Activated CD8-positive, alpha-beta memory T cell treated with anti-CD3 and anti-CD28 coated beads, Interleukin-2, amount 50 U/mL, for 48 hours (primary cell): ENCODE results near the gene HELZ2.

Experiments used
- DNase-seq: peaks from one replicate; pipeline ENCODE4 v3.0.0-alpha.2; 2020

HELZ2 gene

DNA sequence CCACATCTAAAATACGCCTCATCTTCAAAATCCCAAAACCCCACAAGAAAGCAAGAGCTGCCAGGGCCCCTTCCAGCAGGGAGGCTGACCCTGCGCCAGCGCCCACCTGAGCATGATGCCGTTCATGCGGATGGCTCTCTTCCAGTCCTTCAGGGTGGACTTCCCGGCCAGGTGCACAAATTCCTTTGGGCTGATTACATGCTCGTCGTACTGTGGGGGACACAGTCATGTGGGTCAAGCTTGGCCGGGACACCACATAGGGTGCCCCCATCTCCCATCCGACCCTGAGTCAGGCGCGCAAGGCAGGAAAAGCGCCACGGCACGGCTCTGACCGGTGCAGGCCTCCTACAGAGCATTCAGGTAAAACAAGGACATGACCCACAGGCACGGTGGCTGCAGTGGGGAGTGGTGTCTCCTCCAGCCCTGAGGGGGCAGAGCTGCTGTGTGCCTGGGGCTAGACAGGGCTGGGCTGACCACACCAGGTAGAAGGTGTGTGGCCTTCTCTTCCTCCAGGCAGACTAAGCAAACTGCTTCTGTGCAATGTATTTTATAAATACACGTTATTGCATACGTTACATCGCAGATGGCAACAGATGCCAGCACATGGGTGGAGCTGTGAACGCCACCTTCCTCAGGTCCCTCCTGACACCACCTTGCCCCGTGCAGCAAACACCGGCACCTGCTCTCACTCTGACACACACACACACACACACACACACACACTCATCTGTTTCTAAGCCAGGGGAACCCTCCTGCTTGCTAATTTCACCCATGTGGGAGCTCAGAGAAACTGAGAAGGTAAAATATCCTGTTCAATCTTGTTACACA is 23.8 kb upstream of the HELZ2 start:
- DNase-seq, result no peak

DNA sequence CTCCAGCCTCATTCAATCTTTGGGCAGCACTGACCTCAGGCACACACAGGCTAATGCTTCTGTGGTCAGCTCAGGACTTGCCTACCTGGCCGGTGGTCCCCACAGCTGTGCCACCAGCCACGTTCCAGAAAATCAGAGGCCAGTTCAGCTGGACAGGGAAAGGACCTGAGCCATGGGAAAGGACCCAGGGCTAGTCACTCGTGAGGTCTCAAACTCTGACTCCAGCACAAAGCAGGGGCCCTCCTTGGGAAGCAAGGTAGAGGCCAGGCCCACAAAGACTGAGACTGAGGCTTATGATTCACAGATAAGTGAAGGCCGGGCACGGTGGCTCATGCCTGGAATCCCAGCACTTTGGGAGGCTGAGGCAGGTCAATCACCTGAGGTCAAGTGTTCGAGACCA is 22.4 kb upstream of the HELZ2 start:
- DNase-seq, result no peak

DNA sequence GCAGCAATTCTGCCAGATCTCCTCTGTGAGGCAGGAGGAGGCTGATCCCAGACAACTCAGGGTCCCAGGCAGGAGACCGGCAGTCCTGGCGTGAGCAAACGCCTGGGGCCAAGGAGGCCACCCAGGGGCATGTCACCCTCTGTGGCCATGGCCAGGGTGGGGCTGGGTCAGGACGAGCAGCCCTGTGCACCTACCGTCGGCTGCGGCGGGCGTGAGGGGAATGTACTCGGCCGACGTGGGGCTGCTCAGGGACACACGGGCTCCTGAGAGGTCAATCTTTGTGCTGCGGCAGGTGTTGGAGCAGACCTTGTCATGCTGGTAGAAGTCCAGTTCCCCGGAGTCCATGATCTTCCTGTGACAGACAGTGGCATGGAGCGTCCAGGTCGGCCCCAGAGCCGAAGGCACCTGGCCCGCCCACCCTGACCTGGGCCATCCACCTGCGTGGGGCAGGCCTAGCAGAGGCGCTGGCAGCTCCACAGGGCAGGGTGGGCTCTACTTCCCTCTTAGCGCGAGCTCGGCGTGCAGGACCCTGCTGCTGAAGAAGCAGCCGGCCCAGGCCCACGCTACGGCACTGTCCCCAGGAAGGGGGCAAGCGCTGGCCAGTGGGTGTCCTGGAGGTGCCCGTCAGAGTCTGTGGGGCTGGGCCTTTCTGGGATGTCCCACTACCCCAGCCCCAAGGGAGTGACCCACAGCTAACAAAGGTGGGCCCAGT is 21.5 kb upstream of the HELZ2 start:
- DNase-seq, result no peak

DNA sequence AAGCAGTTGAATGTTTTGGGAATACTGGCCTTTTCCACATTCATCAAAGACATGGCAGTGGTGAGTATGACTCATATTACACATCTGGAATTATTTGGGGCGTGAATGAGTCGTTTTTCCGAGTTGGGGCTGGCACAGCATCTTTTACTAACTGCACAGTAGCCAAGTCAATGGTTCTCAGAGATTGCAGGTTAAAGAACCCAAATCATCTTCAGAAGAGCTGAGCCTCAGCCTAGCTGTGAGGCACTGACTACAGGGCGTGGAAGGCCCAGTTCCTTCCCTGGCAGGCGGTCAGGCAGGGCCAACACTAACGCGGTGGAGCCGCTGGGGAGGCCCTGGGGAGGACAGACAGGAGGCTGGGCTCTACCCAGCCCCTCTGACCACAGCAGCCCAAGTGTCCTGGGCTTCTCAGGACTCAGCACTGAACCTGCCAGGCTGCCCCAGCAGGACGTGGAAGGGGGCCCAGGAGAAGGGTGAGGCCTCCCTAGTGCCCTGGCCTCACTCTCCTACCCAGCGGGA is 20.1 kb upstream of the HELZ2 start:
- no peak for DNase-seq

DNA sequence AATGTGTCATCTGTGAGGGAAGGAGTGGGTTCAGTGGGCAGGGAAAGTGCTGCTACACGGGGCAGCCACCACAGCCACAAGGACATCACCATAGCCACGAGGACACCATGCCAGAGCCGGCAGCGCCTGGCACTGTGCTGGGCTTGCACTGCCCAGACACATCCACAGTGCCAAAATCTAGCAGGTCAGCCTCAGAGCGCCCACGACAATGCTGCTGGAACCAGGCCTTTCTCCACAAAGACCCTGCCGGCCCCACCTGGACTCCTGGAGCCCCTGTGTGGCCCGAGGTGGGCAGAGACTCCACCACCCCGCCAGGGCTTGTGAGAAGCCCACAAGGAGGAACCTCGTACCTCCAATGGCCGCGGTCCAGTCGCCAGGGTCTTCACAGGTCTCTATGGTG is 18.6 kb upstream of the HELZ2 start:
- no peak for DNase-seq

DNA sequence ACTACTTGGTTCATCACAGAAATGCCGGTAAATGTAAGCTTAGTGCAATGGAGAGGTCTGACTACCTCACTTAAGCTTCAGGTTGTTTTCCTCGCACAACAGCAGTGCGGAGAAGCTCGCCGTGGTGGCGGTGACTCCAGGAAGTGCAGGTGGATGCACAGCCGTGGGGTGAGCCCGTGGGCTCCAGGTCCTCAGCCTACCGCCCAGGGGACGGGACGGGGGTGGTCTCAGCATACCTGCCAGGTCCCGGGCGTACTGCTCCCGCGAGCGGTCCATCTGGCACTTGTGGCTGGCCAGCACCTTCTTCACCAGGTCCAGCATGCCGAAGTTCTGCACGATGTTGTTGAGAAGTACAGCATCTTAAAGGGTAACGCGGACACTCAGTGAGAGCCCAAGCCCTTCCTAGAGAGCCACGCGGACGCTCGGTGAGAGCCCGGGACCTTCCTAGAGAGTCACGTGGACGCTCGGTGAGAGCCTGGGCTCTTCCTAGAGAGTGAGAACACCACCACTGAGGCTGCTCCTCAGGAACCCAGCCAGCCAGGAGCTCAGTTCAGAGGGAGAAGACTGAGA is 17.8 kb upstream of the HELZ2 start:
- DNase-seq, result no peak

DNA sequence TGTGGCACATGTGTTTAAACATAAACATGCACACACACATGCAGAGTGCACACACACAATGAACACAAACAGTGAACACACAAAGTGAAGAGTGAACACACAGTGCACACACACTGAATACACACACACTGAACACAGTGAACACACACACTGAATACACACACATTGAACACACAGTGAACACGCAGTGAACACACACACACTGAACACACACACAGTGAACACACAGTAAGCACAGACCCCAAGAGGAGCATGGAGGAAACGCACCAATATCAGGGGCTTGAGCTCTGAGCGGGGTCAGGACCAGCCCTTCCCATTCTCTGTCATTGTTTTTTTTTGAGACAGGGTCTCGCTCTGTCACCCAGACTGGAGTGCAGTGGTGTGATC is 17.1 kb upstream of the HELZ2 start:
- DNase-seq, result no peak

DNA sequence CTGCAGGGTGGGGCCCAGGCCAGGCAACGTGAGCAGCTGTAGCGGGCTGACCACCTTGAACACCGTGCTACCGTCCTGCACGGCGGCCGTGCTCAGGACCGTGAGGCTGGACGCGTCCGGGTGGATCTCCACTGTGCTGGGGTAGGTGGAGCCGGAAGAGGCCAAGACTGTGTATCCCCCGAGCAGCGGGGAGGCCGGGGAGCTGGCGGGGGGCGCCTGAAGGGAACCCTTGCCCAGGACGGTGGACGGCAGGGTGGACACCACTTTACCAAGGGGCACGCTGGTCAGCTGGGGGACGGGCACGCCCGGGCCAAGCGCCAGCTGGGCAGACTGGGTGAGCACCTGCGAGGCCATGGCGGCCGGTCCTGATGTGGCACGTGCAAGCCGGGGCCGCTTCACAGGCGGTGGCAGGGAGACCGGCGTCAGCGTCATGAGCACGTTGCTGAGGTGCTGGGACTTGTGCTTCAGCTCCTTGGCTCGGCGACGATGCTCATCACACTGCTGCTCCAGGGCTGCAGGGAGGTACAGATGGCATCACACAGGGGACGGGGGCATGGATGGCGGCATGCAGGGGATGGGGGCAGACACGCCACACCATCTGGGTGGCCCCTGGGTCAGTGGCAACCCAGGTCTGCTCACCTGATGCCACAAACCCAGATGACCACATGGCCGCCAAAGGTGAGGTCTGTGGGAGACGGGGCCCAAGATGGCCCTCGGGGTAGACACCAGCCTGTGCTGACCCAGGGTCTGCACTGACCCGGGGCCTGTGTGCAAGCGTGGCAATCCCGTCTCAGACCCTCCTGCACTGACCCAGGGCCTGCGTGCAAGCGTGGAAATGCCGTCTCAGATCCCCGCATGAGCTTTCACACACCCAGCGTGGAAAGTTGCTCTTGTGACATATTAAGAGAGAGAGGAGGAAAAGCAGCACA is 16.4 kb upstream of the HELZ2 start:
- no peak for DNase-seq

DNA sequence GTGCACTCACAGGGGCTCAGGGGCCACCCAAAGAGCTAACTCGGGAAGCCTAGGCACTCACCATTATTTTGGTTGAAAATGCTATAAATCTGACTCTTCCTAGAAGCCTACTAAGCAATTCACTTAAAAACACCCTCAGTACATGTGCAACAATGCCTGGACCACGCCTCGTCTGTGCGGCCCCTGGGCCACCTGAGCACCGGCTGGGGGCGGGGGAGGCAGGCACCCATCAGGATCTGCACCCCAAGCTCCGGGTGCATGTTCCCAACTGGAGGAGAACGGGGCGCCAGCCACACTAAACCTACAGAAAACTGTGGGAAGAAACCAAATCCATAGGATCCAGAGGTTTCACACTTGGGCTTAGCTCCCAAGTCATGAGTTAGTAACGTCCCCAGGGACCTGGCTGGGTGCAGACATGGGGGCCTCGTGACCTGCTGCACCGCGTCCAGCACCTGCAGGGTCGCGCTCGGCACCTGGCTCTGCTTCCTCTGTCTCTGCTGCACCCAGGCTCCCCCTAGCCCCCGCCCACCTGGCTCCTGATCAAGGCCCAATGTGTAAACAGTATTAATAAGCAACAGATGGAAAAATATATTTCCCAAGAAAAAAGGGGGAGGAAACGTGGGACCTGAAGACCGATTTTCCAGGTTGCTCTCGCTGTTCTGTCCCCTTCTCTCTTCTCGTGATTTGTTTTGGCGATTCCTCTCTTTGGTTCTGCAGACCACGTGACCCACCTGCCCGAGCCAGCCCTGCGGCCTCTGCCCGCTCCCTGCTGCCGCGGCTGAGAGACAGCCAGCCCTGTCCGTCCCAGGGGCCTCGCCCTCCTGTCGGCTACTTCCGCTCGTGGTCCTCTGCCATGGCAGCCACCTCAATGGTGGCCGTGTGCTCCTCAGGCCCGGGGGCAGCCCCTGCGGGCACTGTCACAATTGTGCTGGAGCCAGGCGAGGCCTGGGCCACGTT is 15.5 kb upstream of the HELZ2 start:
- DNase-seq, result no peak

DNA sequence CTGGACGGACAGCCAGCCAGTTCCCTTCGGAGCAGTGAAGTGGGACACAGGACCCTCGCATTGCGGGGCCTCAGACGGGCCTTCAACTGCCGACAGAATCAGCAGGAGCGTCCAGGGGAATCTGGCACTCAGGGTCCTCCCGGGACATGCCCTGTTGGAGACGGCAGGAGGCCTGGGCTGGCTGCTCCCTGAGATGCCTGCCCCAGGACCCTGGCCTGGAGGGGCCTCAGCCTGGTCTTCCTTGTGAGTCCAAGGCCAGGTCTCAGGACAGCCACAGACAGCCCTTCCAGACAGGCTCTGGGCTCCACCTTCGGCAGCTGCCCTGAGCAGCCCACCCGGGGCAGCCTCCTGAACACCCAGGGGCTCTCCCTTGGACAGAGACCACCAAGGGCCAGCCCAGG is 14.6 kb upstream of the HELZ2 start:
- no peak for DNase-seq

DNA sequence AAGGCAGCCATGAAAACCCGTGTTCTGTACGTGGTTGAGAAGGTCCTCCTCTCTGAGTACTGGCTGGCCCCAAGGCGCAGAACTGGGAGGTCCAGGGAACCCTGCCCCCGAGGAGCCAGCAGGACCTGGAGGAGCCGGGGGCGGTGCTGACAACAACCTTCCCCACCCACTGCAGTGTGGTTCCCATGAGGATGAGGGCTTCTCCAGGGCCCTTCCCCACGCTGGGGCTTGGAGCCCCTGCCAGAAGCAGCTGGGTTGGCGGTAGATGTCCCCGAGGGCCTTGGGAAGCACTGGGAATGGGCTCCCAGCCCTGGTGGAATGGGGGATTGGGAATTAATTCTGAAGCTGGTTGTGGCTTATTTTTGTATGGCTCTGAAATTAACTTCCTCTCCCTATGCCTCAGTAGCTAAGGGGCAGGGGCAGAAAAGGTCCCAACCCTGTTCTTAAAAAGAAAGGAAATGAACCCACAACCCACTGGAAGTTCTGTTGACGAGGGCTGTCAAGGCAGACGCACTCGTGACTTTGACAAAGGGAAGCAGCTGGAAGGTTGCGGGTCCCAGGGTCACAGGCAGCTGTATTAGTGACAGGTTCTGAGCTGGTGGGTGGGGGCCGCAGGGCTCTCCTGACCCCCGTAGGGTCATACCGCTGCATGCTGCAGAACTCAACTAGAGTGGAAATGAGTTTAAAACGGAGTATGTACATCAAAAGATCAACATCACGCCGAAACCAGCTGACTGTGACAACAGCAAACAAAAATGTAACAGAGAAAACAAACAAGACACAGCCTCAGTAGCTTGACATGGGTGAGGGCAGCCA is 13.9 kb upstream of the HELZ2 start:
- DNase-seq, result no peak

DNA sequence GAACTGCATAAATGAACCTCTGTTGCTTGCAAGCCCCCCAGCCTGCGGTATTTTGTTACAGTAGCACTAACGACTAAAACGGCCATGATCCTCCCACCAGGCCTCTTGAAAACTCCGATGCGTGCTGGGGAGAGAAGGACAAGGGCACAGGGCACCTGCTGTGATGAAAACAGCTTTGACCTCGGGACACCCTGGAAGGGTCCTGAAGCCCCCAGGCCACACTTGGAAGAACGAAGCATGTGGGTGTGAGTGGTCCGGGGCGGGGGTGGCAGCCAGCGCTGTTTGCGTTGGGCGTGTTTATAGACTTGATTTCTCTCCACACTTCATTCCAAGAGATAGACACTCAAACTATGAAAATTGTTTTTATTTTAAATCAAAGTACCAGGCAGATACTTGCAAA is 13.2 kb upstream of the HELZ2 start:
- no peak for DNase-seq

DNA sequence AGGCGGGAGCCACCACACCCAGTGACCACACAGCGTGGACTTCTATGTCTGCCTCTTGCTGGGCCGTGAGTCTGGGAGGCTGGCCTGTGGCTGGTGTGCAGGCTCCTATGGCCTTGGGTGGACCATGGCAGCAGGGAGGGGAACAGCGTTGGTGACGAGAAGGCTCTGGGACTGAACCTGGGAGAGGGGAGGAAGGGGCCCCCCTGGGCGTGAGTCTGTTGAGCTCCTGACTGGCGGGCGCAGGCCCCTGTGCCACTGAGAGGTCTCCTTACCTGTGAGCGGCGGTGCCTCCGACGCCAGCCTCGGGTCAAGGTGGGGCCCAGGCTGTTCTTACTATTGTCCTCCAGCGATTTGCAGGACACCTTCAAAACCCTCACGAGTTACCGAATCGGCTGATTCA is 12.8 kb upstream of the HELZ2 start:
- no peak for DNase-seq

DNA sequence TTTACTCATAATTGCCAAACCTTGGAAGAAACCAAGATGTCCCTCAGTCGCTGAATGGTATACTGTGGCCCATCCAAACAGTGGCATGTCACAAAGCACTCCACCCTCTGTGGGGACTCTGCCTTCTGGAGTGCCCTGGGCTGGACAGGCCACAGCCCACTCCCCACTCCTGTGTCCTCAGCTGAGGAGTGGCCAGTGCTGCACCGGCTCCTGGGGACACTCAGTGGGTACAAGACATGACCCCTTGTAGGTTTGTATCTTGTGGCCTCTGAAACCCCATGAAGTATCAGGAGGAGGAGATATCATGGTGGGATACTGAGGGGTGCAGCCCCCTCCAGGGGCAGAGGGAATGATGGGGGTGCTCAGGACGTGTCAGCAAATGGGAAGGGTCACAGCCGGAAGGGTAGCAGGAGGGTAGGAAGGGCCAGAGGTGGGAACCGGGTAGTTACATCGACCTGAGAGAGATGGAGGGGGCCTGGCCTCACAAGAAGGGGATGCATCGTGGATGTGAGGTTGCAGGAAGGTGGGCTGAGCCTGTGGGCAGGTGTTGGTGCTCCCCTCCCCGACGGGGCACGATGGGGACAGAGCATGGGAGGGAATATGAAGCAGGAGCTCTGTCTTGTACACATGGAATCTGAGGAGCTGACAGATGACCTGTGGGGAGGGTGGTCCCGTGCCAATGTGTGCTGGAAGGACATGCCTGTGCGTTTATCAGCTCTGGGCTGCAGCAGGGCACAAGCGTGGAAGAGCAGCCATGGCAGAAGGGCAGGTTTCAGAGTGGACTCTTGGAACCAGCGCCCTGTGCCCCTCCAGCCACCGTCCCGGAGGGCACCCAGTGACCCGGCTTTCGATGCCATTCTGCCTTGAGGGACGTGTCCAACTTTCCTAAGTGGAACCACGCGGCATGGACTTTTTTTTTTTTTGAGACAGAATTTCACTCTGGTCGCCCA is 11.9 kb upstream of the HELZ2 start:
- DNase-seq, result no peak

DNA sequence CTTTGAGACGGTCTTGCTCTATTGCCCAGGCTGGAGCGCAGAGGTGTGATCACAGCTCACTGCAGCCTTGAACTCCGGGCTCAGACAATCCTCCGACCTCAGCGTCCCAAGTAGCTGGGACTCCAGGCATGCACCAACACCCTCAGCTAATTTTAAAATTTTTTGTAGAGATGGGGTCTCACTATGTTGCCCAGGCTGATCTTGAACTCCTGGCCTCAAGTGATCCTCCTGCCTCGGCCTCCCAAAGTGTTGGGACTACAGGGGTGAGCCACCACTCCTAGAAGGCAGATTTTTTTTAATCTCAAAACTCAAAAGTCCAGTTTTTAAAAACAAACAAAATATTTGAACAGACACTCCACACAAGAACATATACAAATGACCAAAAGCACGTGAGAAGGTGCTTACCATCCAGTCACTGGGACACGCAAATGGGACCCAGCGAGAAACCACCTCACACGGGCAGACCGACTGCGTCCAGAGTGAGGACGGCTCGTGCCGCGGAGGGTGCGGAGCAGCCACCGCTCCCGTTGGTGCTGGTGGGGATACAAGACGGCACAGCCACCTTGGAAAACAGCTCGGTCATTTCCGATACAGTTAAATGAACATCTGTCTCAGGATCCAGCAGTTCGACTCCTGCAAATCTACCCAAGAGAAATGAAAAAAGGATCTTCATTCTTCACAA is 8.5 kb upstream of the HELZ2 start:
- no peak for DNase-seq

DNA sequence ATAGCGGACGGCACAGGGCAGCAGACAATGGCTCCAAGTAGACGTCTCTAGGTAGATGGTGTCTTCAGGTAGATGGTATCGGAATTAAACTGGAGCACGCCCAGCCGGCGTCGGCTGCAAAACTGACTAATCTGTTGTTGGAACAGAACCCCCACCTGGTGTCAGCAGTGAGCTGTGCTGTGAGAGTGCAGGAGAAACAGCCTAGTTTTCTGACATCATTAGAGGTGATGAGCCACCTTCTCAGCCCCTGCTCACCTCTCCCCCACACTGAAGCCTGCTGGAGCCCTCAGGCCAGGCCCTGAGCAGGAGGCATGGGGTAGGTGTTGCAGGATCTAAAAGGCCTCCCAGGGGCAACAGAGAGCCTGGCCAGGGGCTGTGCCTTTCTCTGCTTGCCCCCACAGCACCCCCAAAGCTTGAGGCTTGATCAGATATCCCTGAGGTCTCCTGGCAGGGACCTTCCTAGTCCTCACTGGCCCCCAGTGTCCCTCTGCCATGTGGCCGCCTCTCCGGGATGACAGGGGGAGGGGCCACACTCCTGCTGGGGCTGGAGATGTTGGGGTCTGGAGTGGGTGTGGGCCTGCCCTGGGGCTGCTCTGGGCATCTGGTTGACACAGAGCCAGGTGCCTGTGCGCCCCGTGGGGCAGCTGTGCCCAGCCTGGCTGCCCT is 6.9 kb upstream of the HELZ2 start:
- DNase-seq, result peak; percentile 79

DNA sequence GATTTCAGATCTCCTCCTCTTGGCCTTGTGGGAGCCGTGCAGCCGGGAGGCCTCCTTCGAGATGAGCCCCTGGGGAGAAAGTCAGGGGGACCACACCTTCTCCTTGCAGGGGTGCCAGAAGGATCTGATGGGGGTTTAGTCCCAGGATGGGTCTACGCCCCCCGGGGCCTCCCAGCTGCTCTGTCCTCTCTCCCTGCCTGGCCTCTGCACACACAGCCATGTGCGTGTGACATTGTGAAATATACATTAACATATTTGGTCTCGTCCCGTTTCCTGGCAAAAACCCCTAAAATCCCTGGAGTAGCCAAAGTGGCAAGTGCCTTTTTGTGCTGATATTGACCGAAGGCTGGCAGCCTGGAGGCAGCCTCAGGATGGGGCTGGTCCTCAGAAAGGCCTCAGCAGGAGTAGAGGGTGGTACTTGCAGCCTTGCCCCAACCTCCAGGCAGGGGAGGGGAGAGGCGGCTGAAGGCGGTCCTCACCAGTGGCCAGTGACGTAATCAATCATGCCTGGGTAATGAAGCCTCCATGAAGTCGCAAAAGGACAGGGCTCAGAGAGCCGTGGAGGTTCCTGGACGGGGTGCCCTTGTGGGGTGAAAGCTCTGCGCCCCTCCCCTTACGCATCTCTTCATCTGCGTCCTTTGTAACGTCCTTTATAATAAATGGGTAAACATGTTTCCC is 5.1 kb upstream of the HELZ2 start:
- no peak for DNase-seq
